Ishikawa (cell line): ENCODE data around the gene CROCC.

ENCODE experiments used
- CEBPB ChIP-seq: IDR thresholded peaks from 2 replicates; pipeline ENCODE4 v1.6.1; 2012
- CREB1 ChIP-seq: IDR thresholded peaks from 2 replicates; pipeline ENCODE4 v1.6.1; 2012; ENCODE audit warnings: low read depth
- EGR1 ChIP-seq: IDR thresholded peaks from 2 replicates; pipeline ENCODE4 v1.6.1; 2012
- EP300 ChIP-seq: IDR thresholded peaks from 2 replicates; pipeline ENCODE4 v1.6.1; 2012; ENCODE audit warnings: borderline replicate concordance
- FOXM1 ChIP-seq: IDR thresholded peaks from 2 replicates; pipeline ENCODE4 v1.6.1; 2012; ENCODE audit warnings: low read depth, borderline replicate concordance
- MAX ChIP-seq: IDR thresholded peaks from 2 replicates; pipeline ENCODE4 v1.6.1; 2012
- NFIC ChIP-seq: IDR thresholded peaks from 2 replicates; pipeline ENCODE4 v1.6.1; 2012
- RAD21 ChIP-seq: IDR thresholded peaks from 2 replicates; pipeline ENCODE4 v1.6.1; 2012; ENCODE audit warnings: low read depth
- REST ChIP-seq: IDR thresholded peaks from 2 replicates; pipeline ENCODE4 v1.6.1; 2012; ENCODE audit warnings: low read depth, mild to moderate bottlenecking
- TAF1 ChIP-seq: IDR thresholded peaks from 2 replicates; pipeline ENCODE4 v1.6.1; 2012; ENCODE audit warnings: low read depth, mild to moderate bottlenecking
- TCF12 ChIP-seq: IDR thresholded peaks from 2 replicates; pipeline ENCODE4 v1.6.1; 2012; ENCODE audit warnings: low read depth
- TEAD4 ChIP-seq: IDR thresholded peaks from 2 replicates; pipeline ENCODE4 v1.6.1; 2012
- USF1 ChIP-seq: IDR thresholded peaks from 2 replicates; pipeline ENCODE4 v1.6.1; 2012
- YY1 ChIP-seq: IDR thresholded peaks from 2 replicates; pipeline ENCODE4 v1.6.1; 2012; ENCODE audit warnings: low read depth
- ZBTB7A ChIP-seq: IDR thresholded peaks from 2 replicates; pipeline ENCODE4 v1.6.1; 2012; ENCODE audit warnings: low read depth

Gene CROCC

GRCh38 chr1:16971341-16972188, 49.8 kb downstream of the CROCC start:
- TF ChIP-seq MAX, result no peak
- TF ChIP-seq CREB1, result no peak
- TF ChIP-seq USF1, result peak; percentile 86
- TF ChIP-seq EP300, result no peak

- TF ChIP-seq TEAD4, result no peak
- no peak for TF ChIP-seq USF1
- no peak for TF ChIP-seq CREB1
- TF ChIP-seq TAF1, result no peak
- no peak for TF ChIP-seq MAX
- no peak for TF ChIP-seq EP300
- no peak for TF ChIP-seq EGR1
- no peak for TF ChIP-seq CEBPB
- no peak for TF ChIP-seq TCF12
Measured at GRCh38 chr1:16972189-16972895, 50.6 kb downstream of the CROCC start.

- TF ChIP-seq RAD21 (no peak), CEBPB (no peak), REST (no peak)
Measured at GRCh38 chr1:16973215-16973614, 51.5 kb downstream of the CROCC start.

- TF ChIP-seq NFIC, result no peak
- no peak for TF ChIP-seq ZBTB7A
- no peak for TF ChIP-seq CREB1
- no peak for TF ChIP-seq USF1
- TF ChIP-seq TAF1, result no peak
- TF ChIP-seq MAX, result no peak
- no peak for TF ChIP-seq TCF12
Measured at GRCh38 chr1:16975211-16975610, 53.5 kb downstream of the CROCC start.

- no peak for TF ChIP-seq ZBTB7A
- TF ChIP-seq RAD21, result no peak
- TF ChIP-seq REST, result no peak
Measured at GRCh38 chr1:16975838-16976237, 54.1 kb downstream of the CROCC start.

GRCh38 chr1:16976966-16977365, 55.2 kb downstream of the CROCC start:
- TF ChIP-seq CEBPB, result no peak
- TF ChIP-seq CREB1, result no peak
- TF ChIP-seq EGR1, result no peak
- no peak for TF ChIP-seq RAD21
- TF ChIP-seq MAX, result no peak
- TF ChIP-seq YY1, result no peak
- TF ChIP-seq FOXM1, result no peak
- TF ChIP-seq TCF12, result no peak
- TF ChIP-seq USF1, result no peak
- no peak for TF ChIP-seq NFIC
- no peak for TF ChIP-seq EP300
- TF ChIP-seq TAF1, result no peak
- TF ChIP-seq ZBTB7A, result no peak
- no peak for TF ChIP-seq TEAD4
- no peak for TF ChIP-seq REST
